Stomach smooth muscle (tissue), 2 donors: ENCODE data around the gene CARD11.

Experiments used
- H3K27ac ChIP-seq: one replicate; pipeline ENCODE4 v1.7.0; 2013; ENCODE audit warnings: mild to moderate bottlenecking, low read length, inconsistent platforms
- H3K27me3 ChIP-seq, 2 donors: one replicate each; pipeline ENCODE4 v1.7.0; 2013; ENCODE audit warnings: low read length in 2 of 2; ENCODE audit not compliant: insufficient read depth in 2 of 2, control insufficient read depth in 1 of 2
- H3K36me3 ChIP-seq, 2 donors: one replicate each; pipeline ENCODE4 v1.7.0; 2013; ENCODE audit warnings: low read length in 2 of 2; ENCODE audit not compliant: control insufficient read depth in 2 of 2, insufficient read depth in 2 of 2
- H3K4me1 ChIP-seq: one replicate; pipeline ENCODE4 v1.7.0; 2013; ENCODE audit warnings: low read length; ENCODE audit not compliant: control insufficient read depth, insufficient read depth
- H3K4me3 ChIP-seq, 2 donors: one replicate each; pipeline ENCODE4 v1.7.0; 2013; ENCODE audit warnings: low read length in 2 of 2
- H3K9ac ChIP-seq, 2 donors: one replicate each; pipeline ENCODE4 v1.7.0; 2013; ENCODE audit warnings: low read length in 2 of 2, mild to moderate bottlenecking in 1 of 2
- H3K9me3 ChIP-seq, 2 donors: one replicate each; pipeline ENCODE4 v1.7.0; 2013; ENCODE audit warnings: low read length in 2 of 2; ENCODE audit not compliant: control insufficient read depth in 2 of 2
- donor health status: healthy.
- donor health status: Pancreatic carcinoma.

CARD11 gene

DNA sequence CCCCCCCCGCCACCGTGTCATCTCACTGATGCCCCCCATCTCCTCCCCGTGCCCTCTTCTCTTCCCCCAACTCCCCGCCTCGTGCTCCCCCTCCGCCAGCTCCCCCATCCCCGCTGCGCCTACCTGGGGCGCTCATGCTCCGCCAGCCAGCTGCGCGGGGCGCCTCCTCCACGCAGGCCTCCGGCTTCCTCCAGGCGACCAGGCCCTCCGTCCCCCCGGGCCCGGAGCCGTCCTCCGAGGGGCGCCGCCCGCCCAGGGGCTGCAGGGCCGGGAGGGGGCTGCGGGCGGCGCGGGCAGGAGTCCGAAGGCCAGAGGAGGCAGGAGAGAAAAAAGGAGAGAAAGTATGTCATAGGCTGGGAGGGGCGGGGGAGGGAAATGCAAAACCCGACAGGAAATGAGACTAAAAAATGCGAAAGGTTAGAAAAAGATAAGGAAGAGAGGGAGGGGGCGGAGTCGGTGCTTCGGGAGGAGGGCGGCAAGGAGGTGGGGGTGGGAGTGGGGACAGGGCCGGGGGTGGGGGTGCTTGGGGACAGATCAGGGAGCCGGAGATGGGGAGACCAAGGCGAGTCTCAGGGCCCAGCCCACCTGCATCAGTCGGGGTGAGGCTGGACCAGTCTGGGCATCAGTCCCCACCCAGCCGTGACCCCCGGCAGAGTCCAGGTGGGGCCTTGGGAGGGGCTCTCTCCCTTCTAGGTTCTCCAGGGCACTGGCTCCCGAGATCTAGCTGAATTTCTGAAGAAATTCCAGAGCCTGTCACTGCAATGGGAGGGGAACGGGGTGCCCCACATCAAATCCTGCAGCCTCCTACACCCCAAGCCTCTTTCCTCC lies at the start of gene CARD11:
TSS of gene CARD11 (minus strand) at position 324 of the 828 bp plus-strand sequence. CDS start 85,361 bp downstream, outside the sequence.
- H3K4me1 ChIP-seq: no peaks in the 10 kb centered on the region
- no peaks in the 10 kb centered on the region for H3K9me3 ChIP-seq
- no peaks in the 10 kb centered on the region for H3K36me3 ChIP-seq
- H3K4me3 ChIP-seq: no peak within 1 kb of the TSS
- H3K9ac ChIP-seq: no peak within 1 kb of the TSS
- H3K27me3 ChIP-seq: peaks cover 14% of the 10 kb centered on the region in 2 donors
- no peak within 1 kb of the TSS for H3K27ac ChIP-seq

DNA sequence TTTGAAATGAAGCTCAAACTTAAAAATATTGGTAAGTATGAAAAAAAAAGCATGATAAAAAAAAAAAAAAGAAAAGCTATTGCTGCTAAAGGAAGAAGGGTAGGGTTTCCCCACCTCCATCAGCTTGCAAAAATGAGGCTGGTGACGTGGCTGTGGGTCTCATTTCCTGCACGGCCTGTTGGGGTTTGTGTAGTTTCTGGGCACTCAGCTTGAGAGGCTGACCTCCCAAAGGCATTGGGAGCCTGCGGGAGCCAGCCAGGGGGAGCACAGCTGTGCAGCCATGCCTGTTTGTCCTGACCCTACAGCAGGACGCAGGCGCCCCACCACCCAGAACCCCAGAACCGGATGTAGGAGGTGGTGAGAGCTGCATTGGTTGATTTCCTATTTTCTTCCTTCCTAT lies 48.8 kb upstream of the CARD11 start:
- Histone ChIP-seq H3K27me3 (no peaks in the 10 kb centered on the region), H3K27ac (no peak overlapping the region), H3K4me1 (no peaks in the 10 kb centered on the region), H3K4me3 (no peak overlapping the region), H3K9me3 (peaks cover 0 to 2% of the 10 kb centered on the region in 2 donors), H3K9ac (no peak overlapping the region), H3K36me3 (no peaks in the 10 kb centered on the region)

DNA sequence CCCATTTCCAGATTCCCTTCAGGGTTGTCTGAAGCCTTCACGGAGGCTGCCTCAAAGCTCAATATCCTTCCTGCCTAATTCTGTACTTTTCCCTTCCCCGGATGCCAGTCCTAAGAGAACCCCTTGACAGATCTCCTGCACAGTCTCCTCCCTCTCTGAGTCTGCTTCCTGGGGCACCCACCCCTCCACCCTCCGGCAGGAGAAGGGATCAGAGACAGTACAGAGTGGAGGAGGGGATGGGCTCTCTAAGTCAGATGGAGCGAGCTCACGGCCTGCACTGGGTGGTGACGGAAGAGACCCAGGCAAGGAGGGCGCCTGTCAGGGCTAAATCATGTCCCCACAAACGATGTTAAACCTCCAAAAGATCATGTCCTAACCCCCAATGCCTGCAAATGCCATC lies 48.0 kb upstream of the CARD11 start:
- Histone ChIP-seq H3K9ac (no peak overlapping the region), H3K27ac (no peak overlapping the region), H3K4me3 (no peak overlapping the region), H3K9me3 (no peaks in the 10 kb centered on the region), H3K4me1 (no peaks in the 10 kb centered on the region), H3K27me3 (no peaks in the 10 kb centered on the region), H3K36me3 (no peaks in the 10 kb centered on the region)

DNA sequence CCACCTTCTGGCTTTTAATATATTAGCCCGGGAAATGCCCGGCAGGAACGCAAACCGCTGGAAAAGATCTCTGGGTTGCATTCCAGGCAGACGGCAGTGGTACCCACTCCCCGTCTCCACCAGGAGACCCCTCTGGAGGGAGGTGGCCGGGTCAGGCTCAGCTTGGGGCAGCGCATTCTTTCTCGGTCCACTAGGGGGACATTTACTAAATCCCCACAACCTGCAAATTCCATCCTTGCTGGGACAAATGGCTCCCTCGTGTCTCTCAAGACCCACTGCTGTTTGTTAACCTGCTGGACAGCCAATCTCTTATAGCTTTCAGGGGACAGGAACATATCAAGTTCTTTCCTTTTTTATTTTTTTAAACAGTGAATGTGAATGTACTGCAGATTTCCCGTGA lies 45.8 kb upstream of the CARD11 start:
- H3K9ac ChIP-seq: no peak overlapping the region
- H3K9me3 ChIP-seq: peaks cover 0 to 1% of the 10 kb centered on the region in 2 donors
- H3K27me3 ChIP-seq: peaks cover 0 to 3% of the 10 kb centered on the region in 2 donors
- no peak overlapping the region for H3K27ac ChIP-seq
- no peaks in the 10 kb centered on the region for H3K36me3 ChIP-seq
- H3K4me3 ChIP-seq: no peak overlapping the region
- H3K4me1 ChIP-seq: no peaks in the 10 kb centered on the region

DNA sequence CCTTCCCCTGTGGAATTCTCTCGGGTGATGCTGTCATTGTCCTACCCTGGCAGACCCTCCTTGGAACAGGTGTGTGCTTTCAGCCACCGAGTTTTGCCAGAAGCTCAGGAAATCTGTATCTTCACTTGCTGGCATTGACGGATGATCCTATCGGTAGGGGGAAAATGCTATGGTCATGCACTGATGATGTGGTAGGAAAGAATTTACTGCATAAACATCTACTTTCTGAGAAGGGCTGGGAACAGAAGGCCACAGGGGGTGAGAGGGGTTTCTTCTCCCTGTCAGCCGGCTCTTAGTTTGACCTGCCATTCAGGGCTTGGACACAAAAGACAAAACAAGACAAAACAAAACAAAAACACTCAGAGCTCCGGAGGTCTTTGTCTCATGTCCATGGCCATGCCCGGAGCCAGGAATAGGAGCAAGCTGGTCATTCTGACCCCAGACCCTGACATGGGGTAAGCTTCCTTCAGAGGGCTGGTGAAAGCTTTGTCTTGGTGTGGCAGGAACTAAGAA lies 43.6 kb upstream of the CARD11 start:
- Histone ChIP-seq H3K9me3 (peaks cover 0 to 5% of the 10 kb centered on the region in 2 donors), H3K4me1 (no peaks in the 10 kb centered on the region), H3K27me3 (peaks cover 0 to 5% of the 10 kb centered on the region in 2 donors), H3K36me3 (no peaks in the 10 kb centered on the region), H3K27ac (no peak overlapping the region), H3K9ac (no peak overlapping the region), H3K4me3 (no peak overlapping the region)

DNA sequence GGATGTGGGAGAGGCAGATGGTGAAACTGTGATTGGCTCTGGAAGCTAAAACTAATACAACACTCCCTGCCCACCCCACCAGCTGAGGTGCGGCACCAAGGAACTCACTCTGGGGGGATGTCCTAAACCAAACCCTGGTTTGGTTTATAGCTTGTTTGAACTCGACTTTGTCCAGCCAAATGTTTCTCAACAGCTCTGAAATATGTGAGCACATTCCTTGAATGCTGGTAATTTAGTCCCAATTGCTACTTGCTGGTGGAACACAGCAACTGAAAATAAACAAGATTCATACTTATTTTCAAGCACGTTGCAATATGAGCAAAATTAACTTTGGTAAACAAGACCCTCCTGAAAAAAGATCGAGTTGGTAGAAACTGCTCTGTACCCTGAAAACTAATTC lies 39.7 kb upstream of the CARD11 start:
- Histone ChIP-seq H3K27me3 (peaks cover 0 to 5% of the 10 kb centered on the region in 2 donors), H3K9me3 (peaks cover 0 to 10% of the 10 kb centered on the region in 2 donors), H3K9ac (no peak overlapping the region), H3K4me1 (no peaks in the 10 kb centered on the region), H3K36me3 (no peaks in the 10 kb centered on the region), H3K4me3 (no peak overlapping the region), H3K27ac (no peak overlapping the region)

DNA sequence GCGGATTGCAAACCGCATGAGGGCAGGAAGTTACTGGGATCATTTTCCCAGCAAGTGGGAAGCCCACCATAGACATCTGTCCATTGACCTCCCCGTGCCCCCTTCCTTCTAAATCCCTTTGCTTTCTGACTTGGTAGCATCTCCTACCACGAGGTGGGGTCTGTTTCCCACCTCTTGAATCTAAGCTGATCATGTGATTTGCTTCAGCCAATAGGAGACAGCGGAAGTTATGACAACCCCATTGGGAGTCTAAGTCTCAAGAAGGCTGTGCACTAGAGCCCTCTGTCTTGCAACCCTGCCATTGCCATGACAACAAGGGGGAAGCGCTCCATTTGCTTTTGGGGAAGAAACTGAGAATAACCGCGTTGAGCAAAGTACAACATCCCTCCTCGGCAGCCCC lies 39.2 kb upstream of the CARD11 start:
- Histone ChIP-seq H3K9ac (no peak overlapping the region), H3K4me1 (no peaks in the 10 kb centered on the region), H3K9me3 (peaks cover 0 to 10% of the 10 kb centered on the region in 2 donors), H3K4me3 (no peak overlapping the region), H3K27me3 (peaks cover 0 to 5% of the 10 kb centered on the region in 2 donors), H3K27ac (no peak overlapping the region), H3K36me3 (no peaks in the 10 kb centered on the region)

DNA sequence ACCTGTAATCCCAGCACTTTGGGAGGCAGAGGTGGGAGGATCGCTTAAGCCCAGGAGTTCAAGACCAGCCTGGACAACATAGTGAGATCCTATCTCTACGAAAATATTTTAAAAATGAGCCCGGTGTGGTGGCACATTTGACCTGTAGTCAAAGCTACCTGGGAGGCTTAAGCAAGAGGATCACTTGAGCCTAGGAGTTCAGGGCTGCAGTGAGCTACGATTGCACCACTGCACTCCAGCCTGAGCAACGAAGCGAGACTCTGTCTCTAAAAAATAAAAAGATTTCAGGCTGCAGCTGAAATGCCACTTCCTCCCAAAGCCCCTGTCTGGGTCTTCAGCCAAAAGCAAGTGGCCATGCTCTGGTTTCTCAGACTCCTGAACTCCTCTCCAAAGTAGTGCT lies 38.7 kb upstream of the CARD11 start:
- Histone ChIP-seq H3K27me3 (peaks cover 0 to 5% of the 10 kb centered on the region in 2 donors), H3K27ac (no peak overlapping the region), H3K9me3 (peaks cover 0 to 10% of the 10 kb centered on the region in 2 donors), H3K9ac (no peak overlapping the region), H3K4me1 (no peaks in the 10 kb centered on the region), H3K4me3 (no peak overlapping the region), H3K36me3 (no peaks in the 10 kb centered on the region)

DNA sequence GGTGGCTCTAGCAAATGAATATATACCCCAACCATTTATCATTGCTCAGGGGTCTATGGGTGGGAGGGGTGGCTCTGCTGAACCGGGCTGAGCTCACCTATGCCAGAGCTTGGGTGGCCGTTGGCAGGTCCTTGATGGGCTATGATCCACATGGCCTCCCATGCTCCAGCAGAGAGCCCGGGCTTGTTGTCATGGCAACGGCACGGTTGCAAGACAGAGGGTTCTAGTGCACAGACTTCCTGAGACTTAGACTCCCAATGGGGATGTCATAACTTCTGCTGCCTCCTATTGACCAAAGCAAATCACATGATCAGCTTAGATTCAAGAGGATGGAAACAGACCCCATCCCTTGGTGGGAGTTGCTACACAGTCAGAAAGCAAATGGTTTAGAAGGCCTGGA lies 36.4 kb upstream of the CARD11 start:
- H3K9me3 ChIP-seq: peaks cover 3 to 18% of the 10 kb centered on the region in 2 donors
- H3K27me3 ChIP-seq: peaks cover 0 to 2% of the 10 kb centered on the region in 2 donors
- H3K36me3 ChIP-seq: no peaks in the 10 kb centered on the region

DNA sequence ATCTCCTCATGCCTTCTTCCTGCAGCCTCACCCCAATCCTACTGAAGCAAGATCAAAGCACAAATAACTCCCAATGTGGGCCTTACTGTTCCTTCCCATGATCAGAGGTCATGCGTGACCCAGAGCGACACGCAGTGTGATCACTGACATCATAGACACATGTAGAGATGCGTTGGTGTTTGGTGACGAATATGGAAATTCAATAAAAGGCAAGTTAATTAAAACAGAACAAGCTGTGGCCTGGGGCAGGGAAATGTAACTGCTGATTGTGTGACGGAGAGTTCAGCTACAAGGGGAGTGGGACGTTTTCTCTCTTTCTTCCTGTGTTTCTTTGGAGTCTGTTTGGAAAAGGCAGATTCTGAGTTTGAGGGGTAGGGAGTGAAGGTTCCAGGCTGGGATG lies 34.8 kb upstream of the CARD11 start:
- H3K27me3 ChIP-seq: no peaks in the 10 kb centered on the region
- H3K36me3 ChIP-seq: no peaks in the 10 kb centered on the region
- no peak overlapping the region for H3K4me3 ChIP-seq
- no peak overlapping the region for H3K27ac ChIP-seq
- H3K9ac ChIP-seq: no peak overlapping the region
- H3K9me3 ChIP-seq: peaks cover 3 to 13% of the 10 kb centered on the region in 2 donors
- no peaks in the 10 kb centered on the region for H3K4me1 ChIP-seq

More for the DNA sequence above, 36.4 kb upstream of the CARD11 start:
- no peak overlapping the region for H3K4me3 ChIP-seq
- H3K27ac ChIP-seq: no peak overlapping the region
- H3K9ac ChIP-seq: no peak overlapping the region
- H3K4me1 ChIP-seq: no peaks in the 10 kb centered on the region

DNA sequence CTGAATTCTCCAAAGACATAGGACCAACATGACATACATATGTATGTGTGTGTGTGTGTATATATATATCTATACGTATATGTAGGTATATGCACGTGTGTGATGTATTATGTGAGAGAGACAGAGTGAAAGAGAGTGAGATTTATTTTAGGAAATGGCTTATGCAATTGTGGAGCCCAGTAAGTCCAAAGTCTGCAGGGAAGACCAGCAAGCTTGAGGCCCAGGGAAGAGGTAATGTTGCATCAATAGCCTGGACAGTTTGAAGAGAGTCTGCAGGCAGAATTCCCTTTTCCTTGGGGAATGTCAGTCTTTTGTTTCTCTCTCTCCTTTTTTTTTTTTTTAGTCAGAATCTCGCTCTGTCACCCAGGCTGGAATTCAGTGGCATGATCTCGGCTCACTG lies 33.0 kb upstream of the CARD11 start:
- no peak overlapping the region for H3K9ac ChIP-seq
- no peak overlapping the region for H3K27ac ChIP-seq
- H3K27me3 ChIP-seq: no peaks in the 10 kb centered on the region
- H3K36me3 ChIP-seq: no peaks in the 10 kb centered on the region
- no peaks in the 10 kb centered on the region for H3K4me1 ChIP-seq
- no peak overlapping the region for H3K4me3 ChIP-seq
- peaks cover 3 to 13% of the 10 kb centered on the region in 2 donors for H3K9me3 ChIP-seq
